Common myeloid progenitor, CD34-positive (primary cell): ENCODE data around the gene SLC35A3.
A peak's percentile ranks its signal among the peaks of the same experiment; 100 is the strongest.

Experiments used
- CTCF ChIA-PET: fragments of 350-600 bp; sonication (Branson Sonifier 250); formaldehyde crosslinking; loops from one replicate; lab custom pipeline; 2021; ENCODE audit warnings: antibody characterized with exemption; lab: Charles Lee
- POLR2A ChIA-PET: fragments of 350-600 bp; sonication (Branson Sonifier 250); formaldehyde crosslinking; loops from one replicate; lab custom pipeline; 2021; ENCODE audit warnings: antibody characterized with exemption; lab: Charles Lee
- DNase-seq, 3 donors: peaks; one replicate each; pipeline versions ENCODE4 v3.0.0 to v3.0.0-alpha.2; 2013
- H3K27ac ChIP-seq, 2 experiments: 1 replicate in 1 of 2; 2 replicates in 1 of 2; pipeline ENCODE4 v1.7.0; 2013; ENCODE audit warnings: inconsistent platforms in 2 of 2, low read length in 2 of 2, mild to moderate bottlenecking in 2 of 2, low read depth in 1 of 2, moderate library complexity in 1 of 2; ENCODE audit not compliant: severe bottlenecking in 2 of 2, insufficient read depth in 1 of 2, poor library complexity in 1 of 2
- H3K27me3 ChIP-seq, 5 experiments: replicated peaks in 2 of 5; 1 replicate in 3 of 5; 2 replicates in 2 of 5; pipeline versions ENCODE4 v1.6.1 to v1.7.0; 2013; ENCODE audit warnings: low read length in 4 of 5, mild to moderate bottlenecking in 2 of 5, moderate library complexity in 2 of 5, inconsistent platforms in 1 of 5; ENCODE audit not compliant: insufficient read depth in 5 of 5, control insufficient read depth in 4 of 5
- H3K36me3 ChIP-seq, 4 experiments: 1 replicate in 2 of 4; 2 replicates in 2 of 4; pipeline versions ENCODE4 v1.6.1 to v1.7.0; 2013; ENCODE audit warnings: low read length in 3 of 4, control low read depth in 1 of 4, mild to moderate bottlenecking in 1 of 4; ENCODE audit not compliant: control insufficient read depth in 4 of 4, insufficient read depth in 4 of 4
- H3K4me1 ChIP-seq, 4 experiments: 1 replicate in 3 of 4; 2 replicates in 1 of 4; pipeline versions ENCODE4 v1.6.1 to v1.7.1; 2013; ENCODE audit warnings: low read length in 3 of 4, mild to moderate bottlenecking in 3 of 4, control low read depth in 1 of 4, inconsistent platforms in 1 of 4, moderate library complexity in 1 of 4; ENCODE audit not compliant: control insufficient read depth in 4 of 4, insufficient read depth in 4 of 4; ENCODE audit errors: control extremely low read depth in 1 of 4
- H3K4me3 ChIP-seq, 7 experiments: 1 replicate in 4 of 7; 2 replicates in 3 of 7; pipeline versions ENCODE4 v1.5.1 to v1.7.0; 2013; ENCODE audit warnings: mild to moderate bottlenecking in 7 of 7, low read length in 6 of 7, moderate library complexity in 6 of 7, inconsistent platforms in 2 of 7, low read depth in 2 of 7, control low read depth in 1 of 7; ENCODE audit not compliant: insufficient read depth in 4 of 7, control insufficient read depth in 1 of 7; ENCODE audit errors: extremely low read depth in 1 of 7
- H3K9me3 ChIP-seq, 5 experiments: 1 replicate in 4 of 5; 2 replicates in 1 of 5; pipeline versions ENCODE4 v1.6.1 to v1.7.1; 2013; ENCODE audit warnings: low read length in 4 of 5, mild to moderate bottlenecking in 2 of 5, inconsistent platforms in 1 of 5, low read depth in 1 of 5, moderate library complexity in 1 of 5; ENCODE audit not compliant: control insufficient read depth in 4 of 5, insufficient read depth in 2 of 5; ENCODE audit errors: control extremely low read depth in 1 of 5
- WGBS: methylation state at CpG from one replicate; pipeline ENCODE4 v1.1.5; 2013; ENCODE audit not compliant: insufficient coverage; 5-methylcytosine and 5-hydroxymethylcytosine counted together

The SLC35A3 gene

GRCh38 chr1:99944192-99944591 is 25.6 kb upstream of the SLC35A3 start:
- H3K4me3 ChIP-seq = no peak overlapping the region
- no peak for DNase-seq
- H3K36me3 ChIP-seq = no peaks in the 10 kb centered on the region
- ChIA-PET CTCF (no interaction called here), POLR2A (no interaction called here)
- 82% methylated on average over 1 of the region's 1 CpG for WGBS
- H3K9me3 ChIP-seq = no peaks in the 10 kb centered on the region
- no peak overlapping the region for H3K27ac ChIP-seq
- no peaks in the 10 kb centered on the region for H3K27me3 ChIP-seq
- H3K4me1 ChIP-seq = peaks cover 0 to 3% (median 2%) of the 10 kb centered on the region in 4 experiments

GRCh38 chr1:99945174-99945573 is 24.6 kb upstream of the SLC35A3 start:
- Histone ChIP-seq H3K9me3 (no peaks in the 10 kb centered on the region), H3K27me3 (no peaks in the 10 kb centered on the region), H3K4me1 (peaks cover 0 to 3% (median 2%) of the 10 kb centered on the region in 4 experiments), H3K36me3 (no peaks in the 10 kb centered on the region), H3K27ac (no peak overlapping the region), H3K4me3 (no peak overlapping the region)
- ChIA-PET POLR2A (no interaction called here), CTCF (no interaction called here)
- 100% methylated on average over 1 of the region's 1 CpG for WGBS
- DNase-seq = no peak

- Histone ChIP-seq H3K4me3 (no peak overlapping the region), H3K27ac (no peak overlapping the region), H3K9me3 (no peaks in the 10 kb centered on the region), H3K36me3 (no peaks in the 10 kb centered on the region), H3K27me3 (no peaks in the 10 kb centered on the region), H3K4me1 (peaks cover 0 to 7% (median 0%) of the 10 kb centered on the region in 4 experiments)
- peak in 2 of 3 donors; percentile 5 to 47 for DNase-seq
- 93% methylated on average over 2 of the region's 3 CpGs for WGBS
- ChIA-PET CTCF (no interaction called here), POLR2A (no interaction called here)
Measured at GRCh38 chr1:99950486-99950885, 19.3 kb upstream of the SLC35A3 start.

- WGBS = 100% methylated on average over 1 of the region's 1 CpG
- DNase-seq = no peak
- H3K4me1 ChIP-seq = peaks cover 0 to 7% (median 0%) of the 10 kb centered on the region in 4 experiments
- H3K4me3 ChIP-seq = no peak overlapping the region
- H3K36me3 ChIP-seq = no peaks in the 10 kb centered on the region
- H3K27ac ChIP-seq = no peak overlapping the region
- H3K9me3 ChIP-seq = no peaks in the 10 kb centered on the region
- CTCF ChIA-PET = no interaction called here
- no peaks in the 10 kb centered on the region for H3K27me3 ChIP-seq
- POLR2A ChIA-PET = no interaction called here
Measured at GRCh38 chr1:99952522-99952921, 17.3 kb upstream of the SLC35A3 start.

- no CpG with 5 or more reads among the region's 3 CpGs for WGBS
- CTCF ChIA-PET = no interaction called here
Measured at GRCh38 chr1:99955375-99955774, 14.4 kb upstream of the SLC35A3 start.

GRCh38 chr1:99956755-99957154 is 13.0 kb upstream of the SLC35A3 start:
- H3K4me1 ChIP-seq = peaks cover 0 to under 1% (median 0%) of the 10 kb centered on the region in 4 experiments
- no peaks in the 10 kb centered on the region for H3K9me3 ChIP-seq
- POLR2A ChIA-PET = no interaction called here
- no peak overlapping the region for H3K27ac ChIP-seq
- CTCF ChIA-PET = no interaction called here
- DNase-seq = no peak
- WGBS = 100% methylated on average over 1 of the region's 2 CpGs
- H3K27me3 ChIP-seq = no peaks in the 10 kb centered on the region
- no peak overlapping the region for H3K4me3 ChIP-seq
- no peaks in the 10 kb centered on the region for H3K36me3 ChIP-seq

More at GRCh38 chr1:99955375-99955774, 14.4 kb upstream of the SLC35A3 start:
- Histone ChIP-seq H3K27me3 (no peaks in the 10 kb centered on the region), H3K4me3 (no peak overlapping the region), H3K4me1 (peaks cover 0 to 7% (median 0%) of the 10 kb centered on the region in 4 experiments), H3K9me3 (no peaks in the 10 kb centered on the region), H3K27ac (no peak overlapping the region), H3K36me3 (no peaks in the 10 kb centered on the region)
- DNase-seq = no peak
- POLR2A ChIA-PET = no interaction called here

GRCh38 chr1:99957818-99958217 is 12.0 kb upstream of the SLC35A3 start:
- DNase-seq = no peak
- H3K9me3 ChIP-seq = no peaks in the 10 kb centered on the region
- H3K36me3 ChIP-seq = no peaks in the 10 kb centered on the region
- no peak overlapping the region for H3K27ac ChIP-seq
- no peaks in the 10 kb centered on the region for H3K4me1 ChIP-seq
- WGBS = no CpG with 5 or more reads among the region's 1 CpG
- ChIA-PET CTCF (interaction anchor here (0.8 kb wide), 1 partner anchor 22 kb away, joined by 3 read pairs; no protein-coding TSS in a partner anchor), POLR2A (no interaction called here)
- H3K27me3 ChIP-seq = no peaks in the 10 kb centered on the region
- H3K4me3 ChIP-seq = no peak overlapping the region
